A549 (cell line): Measurements from ENCODE around the gene RAET1E. TPM values are rescaled to one million over a fixed set of nuclear protein-coding genes. Genes with fewer than 3 reads are reported as not detected.

Source experiments
- ATAC-seq, 2 experiments: fragments of 200-7000 bp in 1 of 2; fragments of >200 bp in 1 of 2; cut with Nextera tagmentation in 1 of 2; cut with Tn5 transposase in 1 of 2; 3 replicates each; pipeline versions ENCODE4 v1.8.0 to v1.9.1; 2018 to 2020; ENCODE audit warnings: mild to moderate bottlenecking in 1 of 2, moderate library complexity in 1 of 2
- CTCF ChIA-PET: fragments of 300-600 bp; sonication (Branson Sonifier 250); formaldehyde crosslinking; extraction: SDS; loops from one replicate; lab custom pipeline; 2021; ENCODE audit warnings: antibody characterized with exemption, inconsistent platforms; lab: Yijun Ruan, JAX
- POLR2A ChIA-PET: fragments of 350-600 bp; formaldehyde crosslinking; extraction: SDS; loops from one replicate; lab custom pipeline; 2021; ENCODE audit warnings: antibody characterized with exemption, inconsistent platforms; lab: Yijun Ruan, JAX
- DNase-seq, 2 experiments: peaks; one replicate each; pipeline versions ENCODE4 v3.0.0 to v3.0.0-alpha.2; 2011 to 2016; ENCODE audit warnings: low read depth in 1 of 2, low spot score in 1 of 2
- FAIRE-seq: peaks from 2 replicates; lab custom pipeline; 2011; peaks lifted over from hg19 to GRCh38; lab: Jason Lieb, UNC
- H3K27ac ChIP-seq, 2 experiments: fragments of >200 bp; sonication (Bioruptor Twin); formaldehyde crosslinking; 3 replicates each; pipeline ENCODE4 v1.5.1; 2016 to 2017
- H3K4me1 ChIP-seq: fragments of >200 bp; sonication (Bioruptor Twin); formaldehyde crosslinking; 3 replicates; pipeline ENCODE4 v1.6.1; 2016
- H3K4me2 ChIP-seq: fragments of >200 bp; sonication (Bioruptor Twin); formaldehyde crosslinking; 3 replicates; pipeline ENCODE4 v1.6.1; 2016
- H3K4me3 ChIP-seq: fragments of >200 bp; sonication (Bioruptor Twin); formaldehyde crosslinking; 3 replicates; pipeline ENCODE4 v1.5.1; 2016
- H3K9me3 ChIP-seq: fragments of >200 bp; sonication (Bioruptor Twin); formaldehyde crosslinking; 3 replicates; pipeline ENCODE4 v1.6.1; 2016
- BHLHE40 ChIP-seq: IDR thresholded peaks from 2 replicates; pipeline ENCODE4 v1.6.1; 2012; ENCODE audit warnings: low read depth, low read length, inconsistent platforms
- CEBPB ChIP-seq, 2 experiments: fragments of >200 bp in 1 of 2; sonication (Bioruptor Twin) in 1 of 2; formaldehyde crosslinking in 1 of 2; IDR thresholded peaks; 2 replicates each; pipeline ENCODE4 v1.6.1; 2012 to 2016
- CHD4 ChIP-seq: fragments of 200-600 bp; sonication (generic); IDR thresholded peaks from 2 replicates; pipeline ENCODE4 v1.6.1; 2016; ENCODE audit warnings: antibody characterized with exemption, mild to moderate bottlenecking, borderline replicate concordance
- E2F6 ChIP-seq: IDR thresholded peaks from 2 replicates; pipeline ENCODE4 v1.6.1; 2012; ENCODE audit warnings: low read depth, borderline replicate concordance
- ESRRA ChIP-seq: fragments of 150-350 bp; IDR thresholded peaks from 2 replicates; pipeline ENCODE4 v1.6.1; 2014; ENCODE audit warnings: mild to moderate bottlenecking, low read length, borderline replicate concordance
- FOSL2 ChIP-seq, 2 experiments: fragments of 450-650 bp in 1 of 2; fragments of >200 bp in 1 of 2; sonication (Bioruptor Twin) in 1 of 2; formaldehyde crosslinking; IDR thresholded peaks; 2 replicates each; pipeline versions ENCODE4 v1.5.0 to v1.6.1; 2016 to 2020; ENCODE audit warnings: mild to moderate bottlenecking in 1 of 2, moderate library complexity in 1 of 2
- HDAC2 ChIP-seq: fragments of 200-600 bp; sonication (generic); IDR thresholded peaks from 2 replicates; pipeline ENCODE4 v1.6.1; 2016
- HOXB13 ChIP-seq: fragments of 250-450 bp; sonication (Bioruptor Pico); IDR thresholded peaks from 2 replicates; pipeline ENCODE4 v1.5.0; 2020; ENCODE audit warnings: low read depth, mild to moderate bottlenecking, moderate library complexity
- NPAS2 ChIP-seq: fragments of 250-450 bp; sonication (Bioruptor Pico); IDR thresholded peaks from 2 replicates; pipeline ENCODE4 v1.8.0; 2022; ENCODE audit warnings: mild to moderate bottlenecking, moderate library complexity, borderline replicate concordance
- POLR2A ChIP-seq: IDR thresholded peaks from 2 replicates; pipeline ENCODE4 v1.6.1; 2012; ENCODE audit warnings: mild to moderate bottlenecking, low read length
- RAD21 ChIP-seq, 2 experiments: fragments of >200 bp in 1 of 2; sonication (Bioruptor Twin) in 1 of 2; formaldehyde crosslinking in 1 of 2; IDR thresholded peaks in 1 of 2; conservative IDR thresholded peaks in 1 of 2; 2 replicates in 1 of 2; 3 replicates in 1 of 2; pipeline ENCODE4 v1.6.1; 2012 to 2018; ENCODE audit warnings: inconsistent platforms in 1 of 2
- RCOR1 ChIP-seq: fragments of 150-350 bp; IDR thresholded peaks from 2 replicates; pipeline ENCODE4 v1.6.1; 2014; ENCODE audit warnings: antibody characterized with exemption, low read length, low read depth
- SMC3 ChIP-seq: fragments of >200 bp; sonication (Bioruptor Twin); formaldehyde crosslinking; IDR thresholded peaks from 3 replicates; pipeline ENCODE4 v1.6.1; 2018; ENCODE audit warnings: inconsistent platforms
- TFCP2L1 ChIP-seq: fragments of 250-450 bp; sonication (Bioruptor Pico); IDR thresholded peaks from 2 replicates; pipeline ENCODE4 v1.5.0; 2021; ENCODE audit warnings: mild to moderate bottlenecking
- USF2 ChIP-seq: fragments of 450-650 bp; IDR thresholded peaks from 2 replicates; pipeline ENCODE4 v1.6.1; 2014; ENCODE audit warnings: antibody characterized with exemption
- WGBS: methylation state at CpG from one replicate; pipeline ENCODE4 v1.1.6; 2017; ENCODE audit errors: missing lambda C conversion rate; 5-methylcytosine and 5-hydroxymethylcytosine counted together
- polyA plus RNA-seq, 4 experiments: library from polyadenylated mRNA; depleted of rRNA in 3 of 4; stranded (reverse); fragments of >200 nt; fragmentation: RNase III in 1 of 4; extraction: RNeasy Plus Mini Kit Qiagen cat#74134 plus additional on column Dnase treatment in 1 of 4; gene quantifications; 2 replicates in 3 of 4; 3 replicates in 1 of 4; pipeline ENCODE4 v1.2.3, GENCODE V29; 2011 to 2017
- TF ChIP-seq, protein P1 (sequence below): fragments of >200 bp; sonication (Bioruptor Twin); formaldehyde crosslinking; IDR thresholded peaks from 3 replicates; pipeline ENCODE4 v1.5.1; 2016
- TF ChIP-seq, protein P2 (sequence below): IDR thresholded peaks from 2 replicates; pipeline ENCODE4 v1.6.1; 2012

The RAET1E gene
- polyA plus RNA-seq, 2 of the 4 experiments (the other 2 are of a cell fraction), result 2.8 to 4.5 TPM

DNA sequence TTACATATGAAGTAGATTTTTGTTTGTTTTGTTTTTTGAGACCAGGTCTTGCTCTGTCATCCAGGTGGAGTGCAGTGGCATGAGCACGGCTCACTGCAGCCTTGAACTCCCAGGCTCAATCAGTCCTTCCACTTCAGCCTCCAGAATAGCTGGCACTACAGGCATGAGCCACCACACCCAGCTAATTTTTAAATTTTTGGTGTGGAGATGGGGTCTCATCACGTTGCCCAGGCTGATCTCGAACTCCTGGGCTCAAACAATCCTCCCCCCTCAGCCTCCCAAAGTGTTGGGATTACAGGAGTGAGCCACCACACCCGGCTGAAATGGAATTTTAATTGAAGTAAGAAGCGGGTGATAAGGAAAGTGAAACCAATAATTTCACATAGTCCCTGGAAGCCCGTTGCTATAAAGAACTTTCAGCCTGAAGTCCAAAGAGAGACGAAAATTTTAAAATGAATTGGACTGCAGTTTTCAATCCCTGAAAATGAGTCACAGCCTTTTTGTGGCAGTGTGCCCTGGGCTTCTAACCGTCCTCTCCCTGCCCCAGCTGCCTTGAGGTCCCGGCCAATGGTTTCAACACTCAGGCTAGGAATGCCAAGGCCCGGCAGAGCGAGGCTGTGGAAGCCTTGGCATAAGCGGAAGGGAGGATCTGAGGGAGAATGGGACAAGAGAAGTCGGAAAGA, 757 bp downstream of the RAET1E start:
- 22% methylated on average over 13 of the region's 13 CpGs for WGBS
- CTCF ChIA-PET, result interaction anchor here (0.7 to 2.5 kb wide), 5 partner anchors 8 to 62 kb away, joined by 3 to 10 read pairs (median 3); no protein-coding TSS in a partner anchor
- no peak overlapping the region for H3K4me3 ChIP-seq
- FAIRE-seq (no peak), ATAC-seq (peak; percentile 76 to 79), DNase-seq (peak; percentile 46 to 52)
- TF ChIP-seq FOSL2 (IDR thresholded peaks at IDR 0.05), result no peak
- TF ChIP-seq FOSL2 (CRISPR knock-in tag; IDR thresholded peaks at IDR 0.05), result 0 out of 2 replicates have a peak, but pooled peaks have one; percentile 49
- peak in 1 of 2 experiments; percentile 27; a peak in 1 of 4 replicates for TF ChIP-seq CEBPB (IDR thresholded peaks at IDR 0.05)
- no peak for TF ChIP-seq POLR2A
- TF ChIP-seq, protein P1, sequence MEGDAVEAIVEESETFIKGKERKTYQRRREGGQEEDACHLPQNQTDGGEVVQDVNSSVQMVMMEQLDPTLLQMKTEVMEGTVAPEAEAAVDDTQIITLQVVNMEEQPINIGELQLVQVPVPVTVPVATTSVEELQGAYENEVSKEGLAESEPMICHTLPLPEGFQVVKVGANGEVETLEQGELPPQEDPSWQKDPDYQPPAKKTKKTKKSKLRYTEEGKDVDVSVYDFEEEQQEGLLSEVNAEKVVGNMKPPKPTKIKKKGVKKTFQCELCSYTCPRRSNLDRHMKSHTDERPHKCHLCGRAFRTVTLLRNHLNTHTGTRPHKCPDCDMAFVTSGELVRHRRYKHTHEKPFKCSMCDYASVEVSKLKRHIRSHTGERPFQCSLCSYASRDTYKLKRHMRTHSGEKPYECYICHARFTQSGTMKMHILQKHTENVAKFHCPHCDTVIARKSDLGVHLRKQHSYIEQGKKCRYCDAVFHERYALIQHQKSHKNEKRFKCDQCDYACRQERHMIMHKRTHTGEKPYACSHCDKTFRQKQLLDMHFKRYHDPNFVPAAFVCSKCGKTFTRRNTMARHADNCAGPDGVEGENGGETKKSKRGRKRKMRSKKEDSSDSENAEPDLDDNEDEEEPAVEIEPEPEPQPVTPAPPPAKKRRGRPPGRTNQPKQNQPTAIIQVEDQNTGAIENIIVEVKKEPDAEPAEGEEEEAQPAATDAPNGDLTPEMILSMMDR, result no peak
- POLR2A ChIA-PET, result no interaction called here
- peak overlapping the region; percentile 72 for H3K4me2 ChIP-seq
- H3K9me3 ChIP-seq, result no peaks in the 10 kb centered on the region
- peaks cover 42% of the 10 kb centered on the region for H3K4me1 ChIP-seq
- H3K27ac ChIP-seq, result peak overlapping the region; percentile 77 to 94

DNA sequence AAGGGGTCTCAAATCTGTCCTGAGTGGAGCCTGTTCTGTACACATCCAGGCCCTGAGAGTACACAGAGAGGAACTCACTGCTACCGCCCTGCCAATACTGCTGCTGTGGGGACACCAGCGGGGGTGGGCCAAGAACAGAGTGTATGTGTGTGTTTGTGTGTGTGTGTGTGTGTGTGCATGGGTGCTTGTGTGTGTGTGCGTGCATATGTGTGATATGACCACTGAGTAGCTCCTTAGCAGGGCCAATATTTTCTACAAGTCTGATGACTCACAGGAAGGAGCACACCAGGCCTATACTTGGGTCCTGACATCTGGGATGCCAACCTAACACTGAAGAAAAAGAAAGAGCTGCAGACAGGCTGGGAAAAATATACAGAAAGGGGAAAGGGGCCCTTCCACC, 1.4 kb downstream of the RAET1E start:
- WGBS, result 90% methylated on average over 3 of the region's 3 CpGs
- CTCF ChIA-PET, result interaction anchor here (0.7 to 2.5 kb wide), 5 partner anchors 9 to 61 kb away, joined by 3 to 10 read pairs (median 3); no protein-coding TSS in a partner anchor
- POLR2A ChIA-PET, result no interaction called here
- Histone ChIP-seq H3K4me3 (no peak overlapping the region), H3K9me3 (no peaks in the 10 kb centered on the region), H3K27ac (peak overlapping the region; percentile 77 to 94), H3K4me1 (peaks cover 43% of the 10 kb centered on the region), H3K4me2 (peak overlapping the region; percentile 72)
- peak in 1 of 2 experiments; percentile 9; a peak in 2 of 6 replicates for ATAC-seq
- no peak for FAIRE-seq
- DNase-seq, result no peak
- TF ChIP-seq E2F6, result no peak
- TF ChIP-seq HDAC2, result no peak

- 37% methylated on average over 5 of the region's 5 CpGs for WGBS
- ChIA-PET POLR2A (no interaction called here), CTCF (interaction anchor here (1.1 to 1.9 kb wide), 5 partner anchors 10 to 61 kb away, joined by 3 to 5 read pairs (median 4); partner anchors contain the start of gene RAET1G)
- Histone ChIP-seq H3K4me1 (peaks cover 50% of the 10 kb centered on the region), H3K9me3 (no peaks in the 10 kb centered on the region), H3K27ac (peak overlapping the region; percentile 77 to 94), H3K4me2 (peak overlapping the region; percentile 72), H3K4me3 (no peak overlapping the region)
- 0 out of 2 replicates have a peak, but pooled peaks have one; percentile 15 for TF ChIP-seq E2F6
- TF ChIP-seq CHD4, result no peak
- DNase-seq, result peak; percentile 44 to 46
- ATAC-seq, result peak; percentile 11 to 40; a peak in 4 of 6 replicates
- no peak for FAIRE-seq
These were observed 2.1 kb downstream of the RAET1E start for GRCh38 chr6:149895833-149896271.

DNA sequence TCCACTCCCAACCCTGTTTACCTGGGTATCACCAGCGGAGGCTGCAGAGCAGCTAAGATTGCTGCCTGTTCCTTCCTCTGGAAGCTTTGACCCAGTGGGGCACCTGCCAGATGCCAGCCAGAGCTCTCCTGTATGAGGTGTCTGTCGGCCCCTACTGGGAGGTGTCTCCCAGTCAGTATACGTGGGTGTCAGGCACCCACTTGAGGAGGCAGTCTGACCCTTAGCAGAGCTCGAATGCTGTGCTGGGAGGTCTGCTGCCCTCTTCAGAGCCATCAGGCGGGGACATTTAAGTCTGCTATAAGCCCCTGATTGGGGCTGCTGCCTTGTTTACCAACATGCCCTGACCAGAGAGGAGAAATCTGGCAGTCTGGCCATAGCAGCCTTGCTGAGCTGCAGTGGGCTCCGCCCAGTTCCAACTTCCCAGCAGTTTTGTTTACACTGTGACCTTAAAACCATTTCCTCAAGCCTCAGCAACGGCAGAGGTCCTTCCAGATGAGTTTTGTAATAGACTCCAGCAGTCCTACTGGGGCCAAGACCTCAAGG, 2.8 kb downstream of the RAET1E start:
- 21% methylated on average over 5 of the region's 7 CpGs for WGBS
- ChIA-PET POLR2A (no interaction called here), CTCF (interaction anchor here (0.7 to 1.9 kb wide), 7 partner anchors 9 to 60 kb away, joined by 3 to 5 read pairs (median 4); partner anchors contain the start of gene RAET1G)
- peak in 1 of 2 experiments; percentile 58 for DNase-seq
- peak in 1 of 2 experiments; percentile 63; a peak in 3 of 6 replicates for ATAC-seq
- FAIRE-seq, result no peak
- Histone ChIP-seq H3K4me1 (peaks cover 57% of the 10 kb centered on the region), H3K4me3 (no peak overlapping the region), H3K27ac (peak overlapping the region; percentile 77 to 94), H3K4me2 (peak overlapping the region; percentile 72), H3K9me3 (no peaks in the 10 kb centered on the region)
- no peak for TF ChIP-seq TFCP2L1
- peak; percentile 25; the same call in 1 of the 3 replicates for TF ChIP-seq SMC3
- TF ChIP-seq HDAC2, result no peak
- TF ChIP-seq CHD4, result no peak
- no peak for TF ChIP-seq RCOR1
- TF ChIP-seq, protein P1, result peak; percentile 16; the same call in 1 of the 3 replicates
- TF ChIP-seq USF2, result no peak
- no peak for TF ChIP-seq ESRRA
- no peak for TF ChIP-seq HOXB13
- TF ChIP-seq POLR2A, result no peak
- TF ChIP-seq, protein P2, sequence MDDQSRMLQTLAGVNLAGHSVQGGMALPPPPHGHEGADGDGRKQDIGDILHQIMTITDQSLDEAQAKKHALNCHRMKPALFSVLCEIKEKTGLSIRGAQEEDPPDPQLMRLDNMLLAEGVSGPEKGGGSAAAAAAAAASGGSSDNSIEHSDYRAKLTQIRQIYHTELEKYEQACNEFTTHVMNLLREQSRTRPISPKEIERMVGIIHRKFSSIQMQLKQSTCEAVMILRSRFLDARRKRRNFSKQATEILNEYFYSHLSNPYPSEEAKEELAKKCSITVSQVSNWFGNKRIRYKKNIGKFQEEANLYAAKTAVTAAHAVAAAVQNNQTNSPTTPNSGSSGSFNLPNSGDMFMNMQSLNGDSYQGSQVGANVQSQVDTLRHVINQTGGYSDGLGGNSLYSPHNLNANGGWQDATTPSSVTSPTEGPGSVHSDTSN, result no peak
- no peak for TF ChIP-seq NPAS2 (CRISPR knock-in tag)
- TF ChIP-seq RAD21 (conservative IDR thresholded peaks at IDR 0.05 in 1 of 2, IDR thresholded peaks at IDR 0.05 in 1 of 2), result peak in 1 of 2 experiments; percentile 32; a peak in 3 of 5 replicates
- no peak for TF ChIP-seq BHLHE40
